Renal cortical epithelial cell (primary cell): ENCODE data around the gene GTF2IRD2. TPM values are rescaled to one million over a fixed set of nuclear protein-coding genes. Genes with fewer than 3 reads are reported as not detected.
"Not testable (repeated sequence)": the region's sequence is repeated elsewhere in the genome, so short reads cannot be mapped to it uniquely, and the experiment has no call there.

Experiments used
- DNase-seq: peaks from one replicate; pipeline ENCODE4 v3.0.0-alpha.2; 2011; ENCODE audit warnings: low read depth
- total RNA-seq: library from RNA; depleted of rRNA; stranded (reverse); fragments of >200 nt; gene quantifications from 2 replicates; pipeline ENCODE4 v1.2.3, GENCODE V29; 2014

Gene GTF2IRD2
- total RNA-seq: 1.4 and 6.4 TPM in 2 replicates

DNA sequence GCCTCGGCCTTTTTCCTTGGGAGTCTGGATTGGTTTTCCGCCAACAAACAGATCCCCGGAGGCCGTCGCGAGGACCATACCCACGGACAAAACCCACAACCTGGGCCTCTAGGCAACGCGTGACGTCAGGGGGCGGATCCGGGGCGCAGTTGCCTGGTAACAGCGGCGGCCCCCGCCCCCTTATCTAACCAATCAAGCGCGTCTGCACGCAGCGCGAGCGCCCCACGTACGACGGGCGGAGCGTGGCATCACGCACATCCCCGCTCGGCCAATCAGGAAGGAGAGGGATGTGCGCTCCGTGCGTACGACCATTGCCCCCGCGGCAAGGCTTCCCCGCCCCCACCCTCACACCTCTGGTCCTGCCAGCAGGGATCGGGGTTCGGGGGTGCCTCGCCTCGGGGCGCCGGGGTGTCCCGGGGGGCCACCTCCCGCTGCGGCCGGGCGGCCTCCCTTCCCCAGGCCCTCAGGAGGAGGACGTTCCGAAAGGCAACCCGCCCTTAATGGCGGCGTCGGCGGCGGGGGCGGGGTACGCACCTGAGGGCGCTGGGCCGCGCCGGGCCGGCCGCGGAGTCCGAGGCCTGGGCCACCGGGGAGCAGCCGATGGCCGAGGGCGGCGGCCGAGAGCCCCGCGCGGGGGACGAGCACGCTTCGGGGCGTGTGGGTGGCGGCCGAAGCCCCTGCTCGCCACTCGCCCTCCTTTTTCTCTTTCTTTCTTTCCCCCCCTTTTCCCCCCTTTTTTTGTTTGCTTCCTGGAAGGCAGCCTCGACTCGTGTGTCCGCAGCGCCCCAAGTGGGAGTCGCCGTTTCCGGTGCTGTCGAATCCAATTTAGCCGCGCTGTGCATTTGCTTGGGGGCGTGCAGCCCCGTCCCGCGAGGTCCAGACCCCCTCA, at the start of gene GTF2IRD2:
Gene GTF2IRD2 (minus strand): TSS at position 773 of the 889 bp plus-strand sequence. CDS start 15,227 bp downstream, outside the sequence.
- not testable (repeated sequence) for DNase-seq

DNA sequence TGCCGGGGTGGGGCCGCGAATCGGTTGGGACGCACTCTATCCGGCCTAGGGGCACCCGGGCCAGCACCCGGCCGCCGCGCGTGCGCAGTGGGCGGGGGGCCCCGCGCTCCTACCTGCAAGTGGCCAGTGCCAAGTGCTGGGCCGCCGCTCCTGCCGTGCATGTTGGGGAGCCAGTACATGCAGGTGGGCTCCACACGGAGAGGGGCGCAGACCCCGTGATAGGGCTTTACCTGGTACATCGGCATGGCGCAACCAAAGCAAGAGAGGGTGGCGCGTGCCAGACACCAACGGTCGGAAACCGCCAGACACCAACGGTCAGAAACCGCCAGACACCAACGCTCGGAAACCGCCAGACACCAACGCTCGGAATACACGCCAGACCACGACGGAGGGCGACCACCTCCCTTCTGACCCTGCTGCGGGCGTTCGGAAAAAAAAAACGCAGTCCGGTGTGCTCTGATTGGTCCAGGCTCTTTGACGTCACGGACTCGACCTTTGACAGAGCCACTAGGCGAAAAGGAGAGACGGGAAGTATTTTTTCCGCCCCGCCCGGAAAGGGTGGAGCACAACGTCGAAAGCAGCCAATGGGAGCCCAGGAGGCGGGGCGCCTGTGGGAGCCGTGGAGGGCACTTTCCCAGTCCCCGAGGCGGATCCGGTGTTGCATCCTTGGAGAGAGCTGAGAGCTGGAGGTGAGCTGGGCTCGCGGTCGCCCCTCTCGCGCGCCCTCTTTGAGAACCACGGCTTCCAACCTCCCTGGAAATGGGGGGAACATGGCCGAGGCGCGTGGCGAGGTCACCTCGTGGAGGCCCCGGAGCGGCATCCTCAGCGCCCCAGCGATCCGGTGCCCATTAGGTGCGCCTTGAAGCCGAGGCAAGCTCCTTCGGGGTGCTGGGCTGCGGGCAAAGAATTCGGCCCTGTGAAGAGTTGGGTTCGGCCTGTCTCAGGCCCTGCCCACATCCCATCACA, 39.0 kb upstream of the GTF2IRD2 start:
- DNase-seq: peak; percentile 46

DNA sequence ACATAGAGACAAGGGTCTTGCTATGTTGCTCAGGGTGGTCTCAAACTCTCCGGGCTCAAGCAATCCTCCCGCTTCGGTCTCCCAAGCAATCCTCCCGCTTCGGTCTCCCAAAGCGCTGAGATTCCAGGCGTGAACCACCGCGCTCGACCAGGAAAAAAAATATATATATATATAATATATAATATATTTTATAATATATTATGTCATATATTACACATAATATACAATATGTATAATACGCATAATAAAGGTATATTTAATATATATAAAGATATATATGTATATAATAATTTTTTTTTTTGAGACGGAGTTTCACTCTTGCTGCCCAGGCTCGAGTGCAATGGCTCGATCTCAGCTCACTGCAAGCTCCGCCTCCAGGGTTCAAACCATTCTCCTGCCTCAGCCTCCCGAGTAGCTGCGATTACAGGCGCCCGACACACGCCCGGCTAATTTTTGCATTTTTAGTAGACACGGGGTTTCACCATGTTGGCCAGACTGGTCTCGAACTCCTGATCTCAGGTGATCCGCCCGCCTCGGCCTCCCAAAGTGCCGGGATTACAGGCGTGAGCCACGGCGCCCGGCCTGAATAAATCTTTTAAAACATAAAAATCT, 38.2 kb upstream of the GTF2IRD2 start:
- DNase-seq: not testable (repeated sequence)

DNA sequence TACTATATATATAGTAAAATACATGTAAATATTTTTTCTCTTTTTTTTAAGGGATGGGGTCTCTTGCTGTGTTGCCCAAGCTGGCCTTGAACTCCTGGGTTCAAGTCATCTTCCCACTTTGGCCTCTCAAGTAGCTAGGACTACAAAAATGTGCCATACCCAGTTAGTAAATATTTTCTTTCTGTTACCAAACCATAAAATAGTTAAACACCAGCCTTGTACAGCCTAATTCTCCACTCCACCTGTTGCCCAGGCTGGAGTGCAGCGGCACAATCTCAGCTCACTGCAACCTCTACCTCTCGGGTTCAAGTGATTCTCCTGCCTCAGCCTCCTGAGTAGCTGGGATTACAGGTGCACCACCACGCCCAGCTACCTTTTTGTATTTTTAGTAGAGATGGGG, 33.9 kb upstream of the GTF2IRD2 start:
- DNase-seq: not testable (repeated sequence)

DNA sequence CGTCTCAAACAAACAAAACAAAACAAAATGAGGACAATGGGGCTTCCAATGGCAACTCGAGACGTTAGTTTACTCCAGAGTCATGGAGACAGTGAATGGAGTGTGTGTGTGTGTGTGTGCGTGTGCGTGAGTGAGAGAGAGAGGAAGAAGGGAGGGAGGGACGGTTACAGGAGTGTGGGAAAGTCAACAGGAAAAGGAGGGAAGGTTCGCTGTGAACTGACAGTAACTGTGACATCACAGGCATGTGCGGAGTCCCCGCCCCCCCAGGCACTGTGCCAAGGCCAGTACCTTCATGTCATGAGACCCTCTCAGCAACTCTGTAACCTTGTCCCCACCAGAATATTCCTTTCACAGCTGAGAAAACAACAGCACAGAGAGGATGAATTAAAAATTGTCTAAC, 30.7 kb upstream of the GTF2IRD2 start:
- DNase-seq: not testable (repeated sequence)

DNA sequence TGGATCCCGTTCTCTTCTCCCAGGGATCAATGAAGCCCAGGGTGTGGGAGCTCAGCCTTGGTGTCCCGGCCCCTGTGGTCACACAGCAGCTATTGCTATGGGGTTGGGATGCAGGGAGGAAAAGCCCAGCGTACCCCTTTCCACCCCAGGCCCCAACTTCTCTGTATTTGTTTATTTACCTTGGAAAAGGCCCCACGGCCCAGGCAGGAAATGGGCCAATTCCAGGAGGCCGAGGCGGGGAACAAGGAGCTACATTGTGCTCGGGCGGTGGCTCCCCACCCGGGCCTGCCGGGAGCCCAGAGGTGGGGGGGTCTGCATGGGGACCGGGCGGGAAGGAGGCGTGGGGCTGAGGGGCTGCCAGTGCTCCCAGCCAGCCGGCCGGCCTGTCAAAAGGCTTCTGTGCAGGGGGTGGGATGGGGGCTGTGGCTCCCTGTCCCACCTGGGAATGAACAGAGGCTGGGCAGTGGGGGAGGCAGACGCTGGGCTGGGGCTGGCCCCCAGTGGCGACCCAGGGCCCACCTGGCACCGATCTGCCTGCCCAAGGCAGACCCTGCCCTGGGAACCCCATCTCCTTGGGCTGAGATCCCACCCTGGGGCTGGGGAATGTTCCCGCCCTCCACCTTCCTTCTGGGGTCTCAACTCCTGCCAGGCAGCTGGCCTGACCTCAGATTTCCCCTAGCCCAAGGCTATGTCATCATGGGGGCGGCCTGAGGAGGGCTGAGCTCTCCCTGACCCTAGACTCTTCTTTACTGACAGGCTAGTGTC, 23.5 kb upstream of the GTF2IRD2 start:
- not testable (repeated sequence) for DNase-seq

- DNase-seq: not testable (repeated sequence)
Observed at GRCh38 chr7:74874104-74874747, 22.8 kb upstream of the GTF2IRD2 start.

DNA sequence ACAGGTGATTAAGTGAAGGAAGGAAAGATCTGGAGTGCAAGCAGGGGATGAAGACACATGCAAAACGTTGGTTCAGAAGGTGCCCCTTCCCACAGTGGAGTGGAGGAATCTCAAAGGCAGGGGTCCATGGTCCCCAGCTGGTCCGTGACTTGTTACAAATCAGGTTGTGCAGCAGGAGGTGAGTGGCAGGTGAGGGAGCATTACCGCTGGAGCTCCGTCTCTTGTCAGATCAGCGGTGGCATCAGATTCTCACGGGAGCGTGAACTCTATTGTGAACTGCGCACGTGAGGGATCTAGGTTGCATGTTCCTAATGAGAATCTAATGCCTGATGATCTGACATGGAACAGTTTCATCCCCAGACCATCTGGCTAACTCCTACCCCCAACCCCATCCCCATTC, 21.1 kb upstream of the GTF2IRD2 start:
- not testable (repeated sequence) for DNase-seq

DNA sequence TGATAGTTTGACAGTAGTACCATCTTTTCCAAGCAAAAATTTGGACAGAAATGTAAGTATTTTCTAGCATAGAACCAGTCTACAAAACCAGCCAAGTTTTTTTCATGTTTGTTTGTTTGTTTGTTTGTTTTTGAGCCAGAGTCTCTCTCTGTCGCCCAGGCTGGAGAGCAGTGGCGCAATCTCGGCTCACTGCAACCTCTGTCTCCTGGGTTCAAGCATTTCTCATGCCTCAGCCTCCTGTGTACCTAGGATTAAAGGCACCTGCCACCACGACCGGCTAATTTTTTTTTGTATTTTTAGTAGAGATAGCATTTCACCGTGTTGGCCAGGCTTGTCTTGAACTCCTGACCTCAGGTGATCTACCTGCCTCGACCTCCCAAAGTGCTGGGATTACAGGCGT, 14.4 kb upstream of the GTF2IRD2 start:
- DNase-seq: not testable (repeated sequence)

DNA sequence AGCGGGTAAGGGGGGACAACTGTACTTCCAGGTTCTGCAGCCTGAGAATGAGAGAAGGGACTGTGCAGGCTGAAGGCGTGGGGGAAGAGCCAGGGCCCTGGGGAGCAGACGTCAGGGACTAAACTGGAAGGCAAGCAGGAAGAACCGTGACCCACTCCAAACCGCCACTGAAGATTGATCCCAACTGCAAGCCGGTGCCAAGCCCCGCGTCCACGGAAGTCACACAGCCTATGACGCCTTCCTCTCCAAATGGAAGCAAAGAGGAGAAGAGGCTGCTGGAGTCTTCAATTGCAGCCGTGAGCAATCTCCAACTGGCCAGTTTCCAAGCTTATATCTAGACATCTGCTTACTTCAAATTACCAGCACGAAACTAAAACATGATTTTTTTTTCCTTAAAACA, 1.6 kb downstream of the GTF2IRD2 start:
- not testable (repeated sequence) for DNase-seq

DNA sequence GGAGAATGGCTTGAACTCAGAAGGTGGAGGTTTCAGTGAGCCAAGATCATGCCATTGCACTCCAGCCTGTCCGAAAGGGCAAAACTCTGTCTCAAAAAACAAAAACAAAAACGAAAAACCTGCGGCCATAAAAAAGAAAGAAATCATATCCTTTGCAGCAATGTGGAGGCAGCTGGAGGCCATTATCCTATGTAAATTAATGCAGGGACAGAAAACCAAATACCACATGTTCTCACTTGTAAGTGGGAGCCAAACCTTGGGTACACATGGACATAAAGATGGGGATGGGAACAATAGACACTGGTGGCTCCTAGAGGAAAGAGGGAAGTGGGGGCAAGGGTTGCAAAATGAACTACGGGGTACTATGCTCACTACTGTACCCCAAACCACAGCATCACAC, 21.0 kb downstream of the GTF2IRD2 start:
- not testable (repeated sequence) for DNase-seq

- DNase-seq: not testable (repeated sequence)
Observed at GRCh38 chr7:74829959-74830358, 21.4 kb downstream of the GTF2IRD2 start.

DNA sequence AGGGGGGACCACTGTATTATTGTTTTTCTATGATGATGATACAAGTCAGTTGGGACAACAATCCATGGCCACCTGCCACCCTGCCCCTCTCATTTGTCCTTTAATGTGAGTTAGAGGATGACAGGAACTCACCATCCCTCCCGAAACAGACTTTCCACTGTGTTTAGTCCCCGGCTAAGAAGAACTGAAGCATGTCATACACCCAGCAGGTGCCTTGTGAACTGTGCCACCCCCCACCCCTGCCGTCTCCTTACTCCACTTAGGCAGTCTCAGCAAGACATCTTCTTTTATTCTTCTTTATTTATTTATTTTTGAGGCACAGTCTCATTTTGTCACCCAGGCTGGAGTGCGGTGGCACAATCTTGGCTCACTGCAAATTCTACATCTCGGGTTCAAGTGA, 30.1 kb downstream of the GTF2IRD2 start:
- DNase-seq: not testable (repeated sequence)

DNA sequence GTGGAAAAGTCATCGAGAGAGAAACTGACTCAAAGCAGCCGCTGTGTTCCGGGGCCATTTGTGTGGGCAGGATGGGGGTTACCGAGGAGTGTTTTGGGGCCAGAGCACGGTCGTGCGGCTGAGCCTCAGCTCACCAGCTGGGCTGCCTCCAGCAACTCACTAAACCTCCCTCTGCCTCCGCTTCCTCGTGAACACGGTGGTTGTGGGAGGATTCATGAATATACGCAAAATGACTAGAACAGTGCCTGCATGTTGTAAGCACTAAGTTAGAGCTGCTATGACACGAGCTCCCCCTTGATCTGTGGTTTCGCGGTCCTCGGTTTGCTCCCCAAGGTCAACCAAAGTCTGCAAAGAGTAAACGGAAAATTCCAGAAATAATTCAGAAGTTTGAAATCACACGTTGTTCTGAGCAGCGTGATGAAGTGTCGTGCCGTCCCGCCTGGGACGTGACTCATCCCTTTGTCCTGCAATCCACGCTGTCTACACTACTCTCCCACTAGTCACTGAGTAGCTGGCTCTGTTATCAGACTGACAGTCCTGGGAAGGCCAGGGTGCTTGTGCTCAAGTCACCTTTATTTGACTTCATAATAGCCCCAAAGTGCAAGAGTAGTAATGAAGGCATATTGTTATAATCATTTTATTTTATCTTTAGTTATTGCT, 31.1 kb downstream of the GTF2IRD2 start:
- DNase-seq: not testable (repeated sequence)

DNA sequence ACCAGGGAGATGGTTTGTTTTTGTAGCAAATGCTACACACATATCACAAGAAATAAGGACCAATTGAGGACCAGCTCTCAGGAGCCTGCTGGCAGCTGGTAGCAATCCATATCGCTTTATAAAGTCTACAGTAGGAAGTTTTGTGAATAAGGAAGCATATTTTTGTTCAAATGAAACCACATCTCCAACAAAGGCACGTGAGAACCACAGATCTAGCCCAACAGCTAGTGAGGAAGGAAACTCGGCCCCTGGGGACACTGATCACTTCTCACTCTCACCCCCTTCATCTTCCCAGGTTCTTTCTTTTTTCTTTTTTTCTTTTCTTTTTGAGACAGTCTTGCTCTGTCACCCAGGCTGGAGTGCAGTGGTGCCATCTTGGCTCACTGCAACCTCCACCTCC, 35.5 kb downstream of the GTF2IRD2 start:
- DNase-seq: not testable (repeated sequence)

DNA sequence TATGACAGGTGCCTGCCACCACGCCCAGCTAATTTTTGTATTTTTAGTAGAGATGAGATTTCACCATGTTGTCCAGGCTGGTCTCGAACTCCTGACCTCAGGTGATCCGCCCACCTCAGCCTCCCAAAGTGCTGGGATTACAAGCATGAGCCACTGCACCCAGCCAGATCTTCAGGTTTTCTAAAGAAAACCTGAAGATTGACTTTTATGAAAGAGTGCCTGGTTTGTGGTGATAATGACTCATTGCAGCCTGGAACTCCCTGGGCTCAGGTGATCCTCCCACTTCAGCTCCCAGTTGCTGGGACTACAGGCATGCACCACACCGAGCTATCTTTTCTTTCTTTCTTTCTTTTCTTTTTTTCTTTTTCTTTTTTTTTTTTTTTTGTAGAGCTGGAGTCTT, 52.8 kb downstream of the GTF2IRD2 start:
- DNase-seq: not testable (repeated sequence)

DNA sequence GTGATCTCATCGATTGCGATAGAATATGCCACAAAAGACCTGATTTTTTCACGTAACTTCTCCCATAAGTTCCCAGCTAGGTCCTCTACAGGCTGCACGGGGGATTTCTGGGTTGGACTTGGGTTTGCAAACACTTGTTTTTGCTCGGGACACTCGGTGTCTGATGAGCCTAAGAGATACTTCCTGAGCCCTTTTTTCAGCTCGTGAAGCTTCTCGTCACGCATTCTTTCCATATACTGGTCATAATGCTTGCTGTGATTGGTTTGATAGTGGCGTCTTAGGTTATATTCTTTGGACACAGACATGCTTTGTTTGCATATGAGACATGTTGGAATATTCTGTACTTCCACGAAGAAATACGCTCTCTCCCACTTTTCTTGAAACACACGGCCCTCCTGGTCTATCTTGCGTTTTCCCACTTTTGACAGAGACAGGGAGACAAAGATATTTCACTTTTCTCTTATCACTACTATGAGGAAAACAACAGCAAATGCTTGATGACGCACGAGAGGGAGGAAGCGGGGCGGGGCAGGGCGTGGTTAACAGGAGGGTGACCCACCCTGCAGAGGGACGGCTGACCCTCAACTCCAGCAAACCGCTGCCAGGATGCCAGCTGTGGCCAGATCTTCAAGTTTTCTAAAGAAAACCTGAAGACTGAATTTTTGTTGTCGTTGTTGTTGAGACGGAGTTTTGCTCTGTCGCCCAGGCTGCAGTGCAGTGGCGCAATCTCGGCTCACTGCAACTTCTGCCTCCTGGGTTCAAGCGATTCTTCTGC, 53.4 kb downstream of the GTF2IRD2 start:
- not testable (repeated sequence) for DNase-seq

GRCh38 chr7:74789200-74789736, 62.1 kb downstream of the GTF2IRD2 start:
- DNase-seq: not testable (repeated sequence)
